B cell (primary cell): Measurements from ENCODE around the gene MID1. TPM values are rescaled to one million over a fixed set of nuclear protein-coding genes. Genes with fewer than 3 reads are reported as not detected.

Experiments
- ATAC-seq: fragments of 200-7000 bp; cut with Tn5 transposase; one replicate; pipeline ENCODE4 v1.10.0; 2021; ENCODE audit warnings: low read depth, mild to moderate bottlenecking, moderate number of reproducible peaks, moderate library complexity
- CTCF ChIA-PET: fragments of 350-600 bp; sonication (Branson Sonifier 250); formaldehyde crosslinking; loops from one replicate; lab custom pipeline; 2021; ENCODE audit warnings: antibody characterized with exemption, inconsistent platforms; lab: Charles Lee
- POLR2A ChIA-PET: fragments of 350-600 bp; sonication (Branson Sonifier 250); formaldehyde crosslinking; loops from one replicate; lab custom pipeline; 2021; ENCODE audit warnings: antibody characterized with exemption; lab: Charles Lee
- DNase-seq: peaks from one replicate; pipeline ENCODE4 v3.0.0; 2013
- H2AFZ ChIP-seq: 2 replicates; pipeline ENCODE4 v1.6.1; 2012; ENCODE audit warnings: mild to moderate bottlenecking, low read depth, low read length; ENCODE audit not compliant: insufficient read depth, poor library complexity, severe bottlenecking
- H3K27ac ChIP-seq, 2 donors: 1 replicate in 1 of 2; 2 replicates in 1 of 2; pipeline ENCODE4 v1.5.1; 2012 to 2013; ENCODE audit warnings: low read length in 2 of 2, mild to moderate bottlenecking in 2 of 2, moderate library complexity in 1 of 2
- H3K27me3 ChIP-seq, 4 experiments: fragments of 200-600 bp in 1 of 4; sonication (generic) in 1 of 4; replicated peaks in 1 of 4; 1 replicate in 2 of 4; 2 replicates in 2 of 4; pipeline versions ENCODE4 v1.6.1 to v1.7.0; 2013 to 2016; ENCODE audit warnings: low read length in 3 of 4, mild to moderate bottlenecking in 2 of 4, mixed read lengths in 1 of 4, moderate library complexity in 1 of 4; ENCODE audit not compliant: insufficient read depth in 4 of 4, control insufficient read depth in 3 of 4; ENCODE audit errors: control extremely low read depth in 1 of 4
- H3K36me3 ChIP-seq, 2 experiments: replicated peaks in 1 of 2; 1 replicate in 1 of 2; 2 replicates in 1 of 2; pipeline versions ENCODE4 v1.6.1 to v1.7.1; 2013; ENCODE audit warnings: low read length in 1 of 2; ENCODE audit not compliant: insufficient read depth in 2 of 2, control insufficient read depth in 1 of 2; ENCODE audit errors: control extremely low read depth in 1 of 2, extremely low read depth in 1 of 2
- H3K4me1 ChIP-seq, 2 donors: fragments of 200-600 bp in 1 of 2; sonication (generic) in 1 of 2; 1 replicate in 1 of 2; 2 replicates in 1 of 2; pipeline versions ENCODE4 v1.5.1 to v1.6.1; 2013 to 2017; ENCODE audit warnings: low read length in 2 of 2; ENCODE audit not compliant: control insufficient read depth in 2 of 2, insufficient read depth in 2 of 2
- H3K4me2 ChIP-seq: replicated peaks from 2 replicates; pipeline ENCODE3; 2012; ENCODE audit warnings: mild to moderate bottlenecking, low read depth, low read length; ENCODE audit not compliant: poor library complexity, severe bottlenecking
- H3K4me3 ChIP-seq, 5 experiments: fragments of 200-600 bp in 1 of 5; sonication (generic) in 1 of 5; 1 replicate in 3 of 5; 2 replicates in 2 of 5; pipeline versions ENCODE4 v1.5.1 to v1.7.0; 2011 to 2016; ENCODE audit warnings: low read length in 4 of 5, mild to moderate bottlenecking in 4 of 5, low read depth in 2 of 5, control low read depth in 1 of 5, moderate library complexity in 1 of 5; ENCODE audit not compliant: insufficient read depth in 1 of 5; ENCODE audit errors: control extremely low read depth in 1 of 5, extremely low read depth in 1 of 5
- H3K79me2 ChIP-seq: fragments of 200-600 bp; sonication (generic); one replicate; pipeline ENCODE4 v1.6.0; 2016; ENCODE audit warnings: low read length; ENCODE audit not compliant: control insufficient read depth, insufficient read depth
- H3K9ac ChIP-seq: fragments of 200-600 bp; sonication (generic); 2 replicates; pipeline ENCODE4 v1.6.1; 2017; ENCODE audit warnings: mild to moderate bottlenecking, low read length, moderate library complexity
- H3K9me3 ChIP-seq, 3 donors: one replicate each; pipeline versions ENCODE4 v1.6.1 to v1.7.1; 2013; ENCODE audit warnings: low read length in 2 of 3; ENCODE audit not compliant: control insufficient read depth in 2 of 3, insufficient read depth in 1 of 3; ENCODE audit errors: control extremely low read depth in 1 of 3
- H4K20me1 ChIP-seq: 2 replicates; pipeline ENCODE4 v1.6.0; 2012; ENCODE audit warnings: mild to moderate bottlenecking, low read length; ENCODE audit not compliant: insufficient read depth, control insufficient read depth, poor library complexity, severe bottlenecking
- H3K27ac Mint-ChIP-seq: one replicate; pipeline ENCODE4 v1.8.0; 2021; ENCODE audit warnings: mixed read lengths
- H3K27me3 Mint-ChIP-seq: one replicate; pipeline ENCODE4 v1.8.0; 2021; ENCODE audit warnings: mixed read lengths
- H3K4me1 Mint-ChIP-seq: one replicate; pipeline ENCODE4 v1.8.0; 2021; ENCODE audit warnings: mixed read lengths
- H3K4me3 Mint-ChIP-seq: one replicate; pipeline ENCODE4 v1.8.0; 2021; ENCODE audit warnings: mixed read lengths
- H3K9me3 Mint-ChIP-seq: one replicate; pipeline ENCODE4 v1.8.0; 2022; ENCODE audit warnings: mixed read lengths; ENCODE audit not compliant: insufficient read depth
- CTCF ChIP-seq: fragments of 200-600 bp; IDR thresholded peaks from one replicate; pipeline ENCODE4 v1.8.0; 2022; ENCODE audit warnings: antibody characterized with exemption, mild to moderate bottlenecking
- EZH2 ChIP-seq: IDR thresholded peaks from 2 replicates; pipeline ENCODE4 v1.6.1; 2012; ENCODE audit warnings: borderline replicate concordance, low read depth, mild to moderate bottlenecking, moderate library complexity, low read length; ENCODE audit not compliant: insufficient read depth, poor library complexity, severe bottlenecking
- WGBS: methylation state at CpG from one replicate; pipeline ENCODE4 v1.1.5; 2013; ENCODE audit warnings: missing lambda C conversion rate; ENCODE audit not compliant: insufficient coverage; 5-methylcytosine and 5-hydroxymethylcytosine counted together
- intact Hi-C: fragments of 100-400 bp; cut with micrococcal nuclease; formaldehyde crosslinking; loops from one replicate; pipeline ENCODE4 v1.10.0; 2022
- polyA plus RNA-seq: library from polyadenylated mRNA; depleted of rRNA; stranded (reverse); fragments of >200 nt; gene quantifications from 2 replicates; pipeline ENCODE4 v1.2.3, GENCODE V29; 2012
- total RNA-seq, 2 donors: library from RNA; stranded (reverse); fragments of 120-200 nt in 1 of 2; gene quantifications; 1 replicate in 1 of 2; 2 replicates in 1 of 2; pipeline versions ENCODE4 v1.2.3 to v1.2.4, GENCODE V29; 2013 to 2022

MID1 gene
- total and polyA plus RNA-seq, 2 donors (not counting 1 experiment from before 2014, with no cell fraction given) = 0.15 to 0.44 TPM

GRCh38 chrX:10513974-10514373, 106.4 kb downstream of the MID1 start:
- CTCF ChIA-PET = no interaction called here
- Histone ChIP-seq H4K20me1 (no peaks in the 10 kb centered on the region), H3K27ac (no peak overlapping the region), H3K4me3 (no peak overlapping the region), H3K4me2 (no peak overlapping the region), H3K79me2 (no peaks in the 10 kb centered on the region), H3K9me3 (no peaks in the 10 kb centered on the region), H3K36me3 (no peaks in the 10 kb centered on the region), H3K9ac (no peak overlapping the region), H2AFZ (no peak overlapping the region), H3K27me3 (no peaks in the 10 kb centered on the region), H3K4me1 (no peaks in the 10 kb centered on the region)
- Mint-ChIP-seq H3K27me3 (no peaks in the 10 kb centered on the region), H3K4me3 (no peak overlapping the region), H3K4me1 (no peaks in the 10 kb centered on the region), H3K9me3 (no peaks in the 10 kb centered on the region), H3K27ac (no peak overlapping the region)
- DNase-seq (no peak), ATAC-seq (no peak)
- intact Hi-C loops = no loop called here
- POLR2A ChIA-PET = no interaction called here
- WGBS = no CpG with 5 or more reads among the region's 2 CpGs
- TF ChIP-seq EZH2 (no peak), CTCF (no peak)

- WGBS = no CpG with 5 or more reads among the region's 3 CpGs
- no peak overlapping the region for H2AFZ ChIP-seq
- H3K27me3 ChIP-seq = no peaks in the 10 kb centered on the region
- no peaks in the 10 kb centered on the region for H3K36me3 ChIP-seq
- no peak for TF ChIP-seq CTCF
- TF ChIP-seq EZH2 = no peak
- H3K4me3 ChIP-seq = no peak overlapping the region
- Mint-ChIP-seq H3K27me3 (peaks cover 3% of the 10 kb centered on the region), H3K4me1 (no peaks in the 10 kb centered on the region), H3K4me3 (no peak overlapping the region), H3K27ac (no peak overlapping the region), H3K9me3 (no peaks in the 10 kb centered on the region)
- DNase-seq (no peak), ATAC-seq (no peak)
- POLR2A ChIA-PET = no interaction called here
- CTCF ChIA-PET = no interaction called here
- intact Hi-C loops = no loop called here
- no peaks in the 10 kb centered on the region for H4K20me1 ChIP-seq
- H3K4me2 ChIP-seq = no peak overlapping the region
- H3K9me3 ChIP-seq = no peaks in the 10 kb centered on the region
- H3K9ac ChIP-seq = no peak overlapping the region
- no peak overlapping the region for H3K27ac ChIP-seq
- no peaks in the 10 kb centered on the region for H3K79me2 ChIP-seq
- no peaks in the 10 kb centered on the region for H3K4me1 ChIP-seq
These were observed 107.6 kb downstream of the MID1 start for GRCh38 chrX:10512741-10513140.
